ENCODE data around the gene BUB1B.

DNA sequence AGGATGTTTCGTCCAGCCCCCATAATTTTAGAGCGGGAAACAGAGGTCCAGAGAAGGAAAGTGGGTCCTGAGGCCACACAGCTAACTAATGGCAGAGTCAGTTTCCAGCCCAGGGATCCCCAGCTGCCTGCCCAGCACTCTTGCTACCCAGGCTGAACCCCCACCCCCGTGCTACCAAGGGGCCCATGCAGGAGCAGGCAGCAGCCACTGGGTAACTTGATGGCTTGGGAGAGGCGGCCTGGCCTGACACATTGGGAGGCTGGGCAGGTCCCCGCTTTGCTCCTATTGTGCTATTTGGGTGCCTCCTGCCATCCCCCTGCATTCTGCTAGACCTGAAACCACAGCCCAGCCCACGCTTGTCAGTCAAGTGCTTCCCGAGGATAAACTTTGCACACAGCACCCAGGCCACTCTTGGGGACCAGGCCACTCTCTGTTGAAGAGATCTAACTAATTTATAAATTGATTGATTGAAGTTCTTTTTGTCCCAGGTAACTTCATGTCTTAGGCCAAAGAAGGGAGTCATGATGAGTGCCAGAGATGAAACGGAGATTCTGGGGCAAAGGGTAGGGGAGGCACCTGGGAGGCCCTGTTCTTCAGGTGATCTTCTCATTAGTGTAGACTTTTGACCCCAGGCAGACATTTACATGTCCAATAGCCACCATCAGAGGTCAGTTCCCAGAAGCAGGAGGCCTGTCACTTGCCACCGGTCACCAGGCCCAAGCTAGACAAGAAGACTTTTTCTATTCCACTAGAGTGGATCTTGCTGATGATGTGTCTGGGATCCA, 85.0 kb downstream of the BUB1B start:
- TF ChIP-seq, protein P1, sequence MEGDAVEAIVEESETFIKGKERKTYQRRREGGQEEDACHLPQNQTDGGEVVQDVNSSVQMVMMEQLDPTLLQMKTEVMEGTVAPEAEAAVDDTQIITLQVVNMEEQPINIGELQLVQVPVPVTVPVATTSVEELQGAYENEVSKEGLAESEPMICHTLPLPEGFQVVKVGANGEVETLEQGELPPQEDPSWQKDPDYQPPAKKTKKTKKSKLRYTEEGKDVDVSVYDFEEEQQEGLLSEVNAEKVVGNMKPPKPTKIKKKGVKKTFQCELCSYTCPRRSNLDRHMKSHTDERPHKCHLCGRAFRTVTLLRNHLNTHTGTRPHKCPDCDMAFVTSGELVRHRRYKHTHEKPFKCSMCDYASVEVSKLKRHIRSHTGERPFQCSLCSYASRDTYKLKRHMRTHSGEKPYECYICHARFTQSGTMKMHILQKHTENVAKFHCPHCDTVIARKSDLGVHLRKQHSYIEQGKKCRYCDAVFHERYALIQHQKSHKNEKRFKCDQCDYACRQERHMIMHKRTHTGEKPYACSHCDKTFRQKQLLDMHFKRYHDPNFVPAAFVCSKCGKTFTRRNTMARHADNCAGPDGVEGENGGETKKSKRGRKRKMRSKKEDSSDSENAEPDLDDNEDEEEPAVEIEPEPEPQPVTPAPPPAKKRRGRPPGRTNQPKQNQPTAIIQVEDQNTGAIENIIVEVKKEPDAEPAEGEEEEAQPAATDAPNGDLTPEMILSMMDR (IDR thresholded peaks at IDR 0.05), result no peak
- TF ChIP-seq POLR2AphosphoS5 (IDR thresholded peaks at IDR 0.05; ENCODE audit: low read depth, low read length), result no peak

Data from Panc1 (cell line).